GM12801 (cell line): ENCODE results near the gene FRY.

Source experiments
- TF ChIP-seq, protein P1 (sequence below): IDR thresholded peaks from one replicate; pipeline ENCODE4 v1.5.1; 2011; ENCODE audit warnings: control low read depth; ENCODE audit not compliant: insufficient read length; ENCODE audit errors: extremely low read depth

The FRY gene

DNA sequence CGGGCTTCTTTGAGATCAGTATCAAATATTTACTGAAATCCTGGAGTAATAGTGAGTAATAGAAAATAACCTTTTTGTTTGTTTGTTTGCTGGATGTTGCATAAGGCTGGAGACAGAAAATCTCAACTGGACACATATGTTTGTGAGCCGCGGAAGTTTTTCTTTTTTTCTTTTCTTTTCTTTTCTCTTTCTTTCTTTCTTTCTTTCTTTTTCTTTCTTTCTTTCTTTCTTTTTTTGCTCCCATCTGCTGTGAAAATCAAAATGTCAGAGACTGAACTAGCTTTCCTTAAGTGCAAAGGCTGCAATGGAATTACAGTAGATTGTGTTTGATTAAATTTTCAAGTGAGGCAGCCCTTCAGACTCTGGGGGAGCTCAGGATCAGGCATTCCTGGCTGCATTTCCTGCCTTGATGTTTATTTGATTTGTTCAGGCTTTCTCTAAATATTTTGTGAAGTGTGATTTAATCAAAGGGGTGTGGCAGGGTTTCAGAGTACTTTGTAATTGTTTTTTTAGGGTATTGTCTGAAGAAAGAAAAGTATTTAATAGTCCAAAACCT is 319 bp downstream of the FRY start:
- TF ChIP-seq, protein P1, sequence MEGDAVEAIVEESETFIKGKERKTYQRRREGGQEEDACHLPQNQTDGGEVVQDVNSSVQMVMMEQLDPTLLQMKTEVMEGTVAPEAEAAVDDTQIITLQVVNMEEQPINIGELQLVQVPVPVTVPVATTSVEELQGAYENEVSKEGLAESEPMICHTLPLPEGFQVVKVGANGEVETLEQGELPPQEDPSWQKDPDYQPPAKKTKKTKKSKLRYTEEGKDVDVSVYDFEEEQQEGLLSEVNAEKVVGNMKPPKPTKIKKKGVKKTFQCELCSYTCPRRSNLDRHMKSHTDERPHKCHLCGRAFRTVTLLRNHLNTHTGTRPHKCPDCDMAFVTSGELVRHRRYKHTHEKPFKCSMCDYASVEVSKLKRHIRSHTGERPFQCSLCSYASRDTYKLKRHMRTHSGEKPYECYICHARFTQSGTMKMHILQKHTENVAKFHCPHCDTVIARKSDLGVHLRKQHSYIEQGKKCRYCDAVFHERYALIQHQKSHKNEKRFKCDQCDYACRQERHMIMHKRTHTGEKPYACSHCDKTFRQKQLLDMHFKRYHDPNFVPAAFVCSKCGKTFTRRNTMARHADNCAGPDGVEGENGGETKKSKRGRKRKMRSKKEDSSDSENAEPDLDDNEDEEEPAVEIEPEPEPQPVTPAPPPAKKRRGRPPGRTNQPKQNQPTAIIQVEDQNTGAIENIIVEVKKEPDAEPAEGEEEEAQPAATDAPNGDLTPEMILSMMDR, result no peak

DNA sequence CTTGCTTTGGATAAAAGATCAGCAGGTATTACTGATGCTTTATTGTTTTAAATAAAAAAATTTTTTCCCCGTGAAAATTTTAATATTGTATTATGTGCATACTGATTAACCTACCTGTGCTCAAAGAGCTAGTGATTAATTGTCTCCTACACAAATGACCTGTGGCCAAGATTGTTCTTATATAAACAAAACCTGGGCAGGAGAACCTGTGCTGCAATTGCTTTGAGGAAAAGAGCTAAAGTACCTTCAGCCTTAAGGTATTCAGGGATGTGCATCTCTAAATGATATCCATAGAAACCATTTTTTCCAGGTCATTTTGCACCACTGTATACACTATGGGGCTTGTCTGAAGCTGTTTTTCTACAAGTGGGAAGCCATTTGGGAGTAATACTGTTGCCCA is 1.2 kb downstream of the FRY start:
- TF ChIP-seq, protein P1, result no peak

DNA sequence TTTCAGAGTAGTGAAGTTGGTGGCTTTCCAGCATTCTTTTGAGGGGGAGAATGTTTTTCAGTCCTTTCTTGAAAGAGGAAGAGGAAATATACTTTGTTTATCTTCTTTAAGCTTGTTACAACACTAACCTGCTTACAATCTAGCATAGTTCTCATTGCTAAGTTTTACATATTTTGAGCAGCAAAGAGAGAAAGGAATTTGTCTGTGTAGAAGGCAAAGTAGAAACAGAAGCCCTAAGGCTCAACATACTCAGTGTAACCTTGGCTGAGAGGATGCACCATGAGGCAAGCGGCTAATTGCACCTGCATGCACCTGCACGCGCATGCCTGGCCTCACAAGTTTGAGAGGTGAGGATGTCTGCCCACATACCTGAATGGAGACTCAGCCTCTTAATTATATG is 2.2 kb downstream of the FRY start:
- TF ChIP-seq, protein P1, result no peak

DNA sequence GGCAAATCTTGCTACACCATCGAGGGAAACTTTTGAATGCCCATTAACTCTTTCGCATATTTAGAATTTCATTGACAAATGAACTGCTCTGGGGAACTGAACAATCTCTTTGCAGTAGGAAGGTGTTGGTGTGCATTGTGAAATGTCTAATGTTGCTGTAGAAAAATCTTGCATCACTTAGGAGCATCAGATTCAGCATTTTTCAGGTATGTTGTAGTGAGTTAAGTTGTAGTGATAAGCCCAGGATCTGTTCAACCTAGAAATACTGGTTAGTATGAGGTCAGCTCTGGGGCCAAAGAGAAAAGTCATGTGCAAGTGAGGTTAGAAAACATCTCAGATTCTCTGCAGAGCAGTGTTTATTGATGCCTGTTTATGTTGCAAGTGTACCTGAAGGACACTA is 4.1 kb downstream of the FRY start:
- TF ChIP-seq, protein P1, result no peak

DNA sequence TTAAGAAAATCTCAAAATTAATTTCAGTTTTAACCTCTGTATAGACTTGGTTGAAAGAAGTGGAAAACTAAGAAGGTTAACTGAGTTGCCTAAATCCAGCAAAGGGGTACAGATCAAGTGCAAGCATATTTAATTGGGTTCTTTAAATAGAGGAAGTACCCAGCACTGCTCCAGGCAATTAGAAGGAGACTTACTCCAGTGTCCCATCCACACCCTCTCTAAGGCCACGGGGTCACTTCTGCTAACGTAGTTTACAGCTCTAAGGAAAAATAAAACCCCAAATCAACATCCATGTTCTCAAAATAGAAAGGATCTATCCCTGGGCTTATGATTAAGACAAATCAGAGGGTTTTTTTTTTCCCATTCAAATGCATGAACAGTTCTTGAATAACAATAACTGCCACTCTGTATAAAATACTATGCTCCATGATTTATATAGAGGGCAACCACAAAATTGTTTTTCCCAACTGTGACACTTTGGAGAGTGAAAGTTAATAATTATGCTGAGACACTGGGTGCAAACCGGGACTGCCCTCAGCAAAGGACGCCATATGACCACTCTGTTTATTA is 4.6 kb downstream of the FRY start:
- TF ChIP-seq, protein P1, result no peak

DNA sequence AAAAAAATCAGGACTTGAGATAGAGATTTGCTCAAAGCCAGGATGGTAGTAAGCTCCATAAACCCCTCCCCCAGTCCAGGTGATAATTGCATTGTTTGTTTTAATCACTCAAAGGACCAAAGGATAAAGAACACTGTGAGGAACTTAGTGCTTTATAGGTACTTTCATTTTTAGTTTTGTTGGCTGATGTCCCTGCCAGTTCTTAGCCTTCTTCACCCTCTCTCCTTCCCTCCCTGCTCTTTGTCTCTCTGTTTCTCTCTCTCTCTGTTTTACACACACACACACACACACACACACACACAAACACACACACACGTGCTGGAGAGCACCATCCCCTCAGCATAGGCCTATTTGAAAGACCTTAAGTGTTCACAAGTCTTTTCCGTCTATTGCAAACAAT is 5.2 kb downstream of the FRY start:
- TF ChIP-seq, protein P1, result no peak

DNA sequence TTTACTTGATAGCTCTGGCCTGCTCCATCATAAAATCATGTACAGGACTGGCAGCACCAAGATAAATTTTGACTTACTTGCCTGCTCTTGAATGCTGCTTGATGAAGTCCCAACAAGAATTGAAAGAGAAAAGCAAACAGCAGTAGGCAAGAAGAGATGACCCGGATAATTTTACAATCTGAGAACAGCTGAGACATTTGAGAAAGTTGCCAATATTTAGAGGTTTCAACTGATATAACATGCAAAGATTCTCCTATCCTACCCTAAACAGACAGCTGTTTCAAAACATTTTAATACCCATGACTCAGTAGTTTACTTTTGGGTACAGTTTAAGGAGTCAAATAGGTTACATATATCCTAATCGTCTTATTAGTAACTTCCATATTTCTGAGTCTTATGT is 5.9 kb downstream of the FRY start:
- TF ChIP-seq, protein P1, result no peak
